ENCODE results near the gene ATF6B. TPM values are rescaled to one million over a fixed set of nuclear protein-coding genes. Genes with fewer than 3 reads are reported as not detected.
A peak's percentile ranks its signal among the peaks of the same experiment; 100 is the strongest.

Gene ATF6B
- total RNA-seq, 2 donors from 2014 or later = 54.5 to 60.3 TPM

- no peak for DNase-seq
- H3K27me3 Mint-ChIP-seq (ENCODE audit: insufficient read depth) = peaks cover 3% of the 10 kb centered on the region
- no peak overlapping the region for H3K4me3 ChIP-seq (ENCODE audit: low read length)
- H3K9me3 Mint-ChIP-seq = no peaks in the 10 kb centered on the region
- no peaks in the 10 kb centered on the region for H3K4me1 ChIP-seq (ENCODE audit: control insufficient read depth, insufficient read depth, low read length)
- no peaks in the 10 kb centered on the region for H3K36me3 Mint-ChIP-seq (ENCODE audit: low read depth)
- H3K27ac Mint-ChIP-seq = no peak overlapping the region
- no peaks in the 10 kb centered on the region for H3K4me1 Mint-ChIP-seq
- peak overlapping the region; percentile 8 for H3K27ac ChIP-seq (ENCODE audit: low read depth, low read length)
- TF ChIP-seq CTCF (conservative IDR thresholded peaks at IDR 0.05) = no peak
- H3K9me3 ChIP-seq (ENCODE audit: control insufficient read depth, low read length) = no peaks in the 10 kb centered on the region
- no peak overlapping the region for H3K9ac ChIP-seq (ENCODE audit: extremely low read depth, low read length, poor library complexity, severe bottlenecking)
- H3K36me3 ChIP-seq (ENCODE audit: control insufficient read depth, insufficient read depth, low read length) = no peaks in the 10 kb centered on the region
- H3K27me3 ChIP-seq (ENCODE audit: control insufficient read depth, insufficient read depth, low read length, poor library complexity, severe bottlenecking) = no peaks in the 10 kb centered on the region
- WGBS, 2 experiments (ENCODE audit: insufficient coverage in 1 of 2, insufficient read length in 1 of 2) = 74 to 86% methylated on average over 7 to 12 of the region's 12 CpGs
- no peak overlapping the region for H3K4me3 Mint-ChIP-seq
These were observed 51.7 kb downstream of the ATF6B start for GRCh38 chr6:32076321-32076809.

GRCh38 chr6:32075781-32076180, 52.3 kb downstream of the ATF6B start:
- TF ChIP-seq CTCF (conservative IDR thresholded peaks at IDR 0.05) = no peak
- 86 to 100% methylated on average over 1 to 3 of the region's 3 CpGs for WGBS, 2 experiments (ENCODE audit: insufficient coverage in 1 of 2, insufficient read length in 1 of 2)
- no peaks in the 10 kb centered on the region for H3K4me1 ChIP-seq (ENCODE audit: control insufficient read depth, insufficient read depth, low read length)
- no peak overlapping the region for H3K9ac ChIP-seq (ENCODE audit: extremely low read depth, low read length, poor library complexity, severe bottlenecking)
- H3K27ac ChIP-seq (ENCODE audit: low read depth, low read length) = peak overlapping the region; percentile 8
- H3K9me3 ChIP-seq (ENCODE audit: control insufficient read depth, low read length) = no peaks in the 10 kb centered on the region
- H3K27me3 Mint-ChIP-seq (ENCODE audit: insufficient read depth) = peaks cover 3% of the 10 kb centered on the region
- no peak overlapping the region for H3K4me3 Mint-ChIP-seq
- no peaks in the 10 kb centered on the region for H3K36me3 ChIP-seq (ENCODE audit: control insufficient read depth, insufficient read depth, low read length)
- no peaks in the 10 kb centered on the region for H3K9me3 Mint-ChIP-seq
- H3K4me1 Mint-ChIP-seq = peaks cover 4% of the 10 kb centered on the region
- H3K36me3 Mint-ChIP-seq (ENCODE audit: low read depth) = no peaks in the 10 kb centered on the region
- no peak for DNase-seq
- H3K4me3 ChIP-seq (ENCODE audit: low read length) = no peak overlapping the region
- H3K27me3 ChIP-seq (ENCODE audit: control insufficient read depth, insufficient read depth, low read length, poor library complexity, severe bottlenecking) = no peaks in the 10 kb centered on the region
- peak overlapping the region; percentile 38 for H3K27ac Mint-ChIP-seq

GRCh38 chr6:32074996-32075532, 53.0 kb downstream of the ATF6B start:
- Histone ChIP-seq H3K27me3 (ENCODE audit: control insufficient read depth, insufficient read depth, low read length, poor library complexity, severe bottlenecking) (no peaks in the 10 kb centered on the region), H3K9me3 (ENCODE audit: control insufficient read depth, low read length) (no peaks in the 10 kb centered on the region), H3K9ac (ENCODE audit: extremely low read depth, low read length, poor library complexity, severe bottlenecking) (no peak overlapping the region), H3K27ac (ENCODE audit: low read depth, low read length) (no peak overlapping the region), H3K4me3 (ENCODE audit: low read length) (no peak overlapping the region), H3K36me3 (ENCODE audit: control insufficient read depth, insufficient read depth, low read length) (no peaks in the 10 kb centered on the region), H3K4me1 (ENCODE audit: control insufficient read depth, insufficient read depth, low read length) (no peaks in the 10 kb centered on the region)
- no peaks in the 10 kb centered on the region for H3K36me3 Mint-ChIP-seq (ENCODE audit: low read depth)
- peaks cover 8% of the 10 kb centered on the region for H3K4me1 Mint-ChIP-seq
- H3K27ac Mint-ChIP-seq = peak overlapping the region; percentile 38
- no peaks in the 10 kb centered on the region for H3K9me3 Mint-ChIP-seq
- 77 to 92% methylated on average over 5 to 8 of the region's 8 CpGs for WGBS, 2 experiments (ENCODE audit: insufficient coverage in 1 of 2, insufficient read length in 1 of 2)
- TF ChIP-seq CTCF (conservative IDR thresholded peaks at IDR 0.05) = no peak
- H3K27me3 Mint-ChIP-seq (ENCODE audit: insufficient read depth) = peaks cover 1% of the 10 kb centered on the region
- H3K4me3 Mint-ChIP-seq = no peak overlapping the region
- DNase-seq = no peak
